AG04450 (cell line): ENCODE results near the gene FOXJ1. TPM values are rescaled to one million over a fixed set of nuclear protein-coding genes. Genes with fewer than 3 reads are reported as not detected.

ENCODE experiments used
- CTCF ChIA-PET: fragments of 300-600, 350-600 bp; formaldehyde crosslinking; extraction: SDS; loops from one replicate; lab custom pipeline; 2022; ENCODE audit warnings: antibody characterized with exemption, inconsistent platforms; lab: Charles Lee
- POLR2A ChIA-PET: fragments of 350-600 bp; formaldehyde crosslinking; extraction: SDS; loops from one replicate; lab custom pipeline; 2021; ENCODE audit warnings: antibody characterized with exemption, inconsistent platforms; lab: Yijun Ruan, JAX
- DNase-seq: peaks from one replicate; pipeline ENCODE4 v3.0.0-alpha.2; 2011; ENCODE audit warnings: low read depth, low spot score
- H3K27ac ChIP-seq: one replicate; pipeline ENCODE4 v1.5.1; 2012; ENCODE audit warnings: low read depth, low read length, control low read depth
- H3K27me3 ChIP-seq: one replicate; pipeline ENCODE4 v1.6.0; 2012; ENCODE audit warnings: low read length; ENCODE audit not compliant: control insufficient read depth, insufficient read depth
- H3K4me3 ChIP-seq: 2 replicates; pipeline ENCODE4 v1.5.1; 2011; ENCODE audit warnings: mild to moderate bottlenecking, low read depth, low read length, control low read depth
- H3K9me3 ChIP-seq: 2 replicates; pipeline ENCODE4 v1.5.1; 2012; ENCODE audit warnings: low read length; ENCODE audit not compliant: control insufficient read depth, insufficient read depth
- polyA plus RNA-seq: library from polyadenylated mRNA; depleted of rRNA; stranded (reverse); fragments of >200 nt; gene quantifications from 2 replicates; pipeline ENCODE4 v1.2.3, GENCODE V29; 2011
- TF ChIP-seq, protein P1 (sequence below): IDR thresholded peaks from 2 replicates; pipeline ENCODE4 v1.5.1; 2011; ENCODE audit warnings: low read depth, low read length, control low read depth, inconsistent platforms

The FOXJ1 gene
- polyA plus RNA-seq, 1 experiment = not detected

DNA sequence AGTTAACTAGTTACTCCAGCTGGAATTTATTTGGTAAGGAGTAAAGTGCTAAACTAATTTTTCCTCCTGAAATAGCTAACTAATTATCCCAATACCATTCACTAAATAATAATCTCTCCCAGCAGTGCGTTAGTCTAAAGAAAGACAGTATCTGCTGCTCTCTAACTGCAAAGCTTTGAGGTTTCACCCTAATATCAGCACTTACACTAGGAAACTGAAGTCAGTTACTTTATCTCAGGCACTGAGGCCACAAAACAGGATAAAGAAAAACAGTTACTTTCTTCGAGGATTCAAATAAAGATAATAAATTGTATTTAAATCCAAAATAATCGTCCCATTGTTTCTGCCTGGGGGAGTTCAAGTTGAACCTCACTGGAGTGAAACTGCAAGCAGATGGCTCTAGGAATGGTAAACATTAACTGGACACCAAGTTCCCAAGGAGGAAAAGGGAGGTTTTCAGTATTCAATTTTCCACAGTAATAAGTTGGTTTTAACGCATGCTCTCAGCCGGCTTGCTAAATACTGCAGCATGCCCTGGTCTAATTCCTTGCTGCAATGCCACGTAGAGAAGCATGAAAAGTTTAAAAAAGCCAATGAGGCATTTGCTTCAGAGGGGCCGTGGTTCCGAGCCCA lies 20.0 kb upstream of the FOXJ1 start:
- no peak overlapping the region for H3K27ac ChIP-seq
- ChIA-PET CTCF (interaction anchor here (0.6 to 3.4 kb wide), 2 partner anchors 21 to 266 kb away, joined by 3 to 11 read pairs; no protein-coding TSS in a partner anchor), POLR2A (no interaction called here)
- TF ChIP-seq, protein P1, sequence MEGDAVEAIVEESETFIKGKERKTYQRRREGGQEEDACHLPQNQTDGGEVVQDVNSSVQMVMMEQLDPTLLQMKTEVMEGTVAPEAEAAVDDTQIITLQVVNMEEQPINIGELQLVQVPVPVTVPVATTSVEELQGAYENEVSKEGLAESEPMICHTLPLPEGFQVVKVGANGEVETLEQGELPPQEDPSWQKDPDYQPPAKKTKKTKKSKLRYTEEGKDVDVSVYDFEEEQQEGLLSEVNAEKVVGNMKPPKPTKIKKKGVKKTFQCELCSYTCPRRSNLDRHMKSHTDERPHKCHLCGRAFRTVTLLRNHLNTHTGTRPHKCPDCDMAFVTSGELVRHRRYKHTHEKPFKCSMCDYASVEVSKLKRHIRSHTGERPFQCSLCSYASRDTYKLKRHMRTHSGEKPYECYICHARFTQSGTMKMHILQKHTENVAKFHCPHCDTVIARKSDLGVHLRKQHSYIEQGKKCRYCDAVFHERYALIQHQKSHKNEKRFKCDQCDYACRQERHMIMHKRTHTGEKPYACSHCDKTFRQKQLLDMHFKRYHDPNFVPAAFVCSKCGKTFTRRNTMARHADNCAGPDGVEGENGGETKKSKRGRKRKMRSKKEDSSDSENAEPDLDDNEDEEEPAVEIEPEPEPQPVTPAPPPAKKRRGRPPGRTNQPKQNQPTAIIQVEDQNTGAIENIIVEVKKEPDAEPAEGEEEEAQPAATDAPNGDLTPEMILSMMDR = no peak
- H3K27me3 ChIP-seq = peaks cover 32% of the 10 kb centered on the region
- DNase-seq = no peak
- no peaks in the 10 kb centered on the region for H3K9me3 ChIP-seq
- no peak overlapping the region for H3K4me3 ChIP-seq

GRCh38 chr17:76159157-76159556 lies 18.1 kb upstream of the FOXJ1 start:
- CTCF ChIA-PET = interaction anchor here (1.7 to 3.4 kb wide), 2 partner anchors 12 to 23 kb away, joined by 4 to 11 read pairs; no protein-coding TSS in a partner anchor
- TF ChIP-seq, protein P1 = no peak
- peaks cover 43% of the 10 kb centered on the region for H3K27me3 ChIP-seq
- H3K4me3 ChIP-seq = no peak overlapping the region
- POLR2A ChIA-PET = no interaction called here
- H3K27ac ChIP-seq = no peak overlapping the region
- no peak for DNase-seq
- no peaks in the 10 kb centered on the region for H3K9me3 ChIP-seq

DNA sequence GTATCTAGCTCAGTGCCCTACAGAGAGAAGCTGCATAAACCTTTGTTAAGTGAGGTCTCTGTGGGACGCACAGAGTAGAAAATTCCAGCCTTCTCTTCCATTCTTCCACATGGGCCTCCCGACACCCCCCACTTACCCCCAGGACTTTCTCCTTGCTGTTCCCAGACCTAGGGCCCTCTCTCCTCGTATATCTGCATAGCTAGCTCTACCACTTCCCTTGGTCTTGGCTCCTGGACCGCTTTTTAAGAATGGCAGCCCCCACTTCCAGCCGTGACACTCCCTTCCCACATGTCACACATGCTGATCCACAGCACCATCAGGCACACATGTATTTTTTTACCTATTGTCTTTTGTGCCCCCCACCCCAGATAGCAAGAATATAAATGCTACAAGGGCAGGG lies 16.7 kb upstream of the FOXJ1 start:
- no peak for DNase-seq
- Histone ChIP-seq H3K9me3 (no peaks in the 10 kb centered on the region), H3K4me3 (no peak overlapping the region), H3K27ac (no peak overlapping the region), H3K27me3 (peaks cover 43% of the 10 kb centered on the region)
- TF ChIP-seq, protein P1 = no peak
- ChIA-PET CTCF (interaction anchor here (0.6 to 3.4 kb wide), 2 partner anchors 24 to 35 kb away, joined by 3 to 11 read pairs; no protein-coding TSS in a partner anchor), POLR2A (no interaction called here)

DNA sequence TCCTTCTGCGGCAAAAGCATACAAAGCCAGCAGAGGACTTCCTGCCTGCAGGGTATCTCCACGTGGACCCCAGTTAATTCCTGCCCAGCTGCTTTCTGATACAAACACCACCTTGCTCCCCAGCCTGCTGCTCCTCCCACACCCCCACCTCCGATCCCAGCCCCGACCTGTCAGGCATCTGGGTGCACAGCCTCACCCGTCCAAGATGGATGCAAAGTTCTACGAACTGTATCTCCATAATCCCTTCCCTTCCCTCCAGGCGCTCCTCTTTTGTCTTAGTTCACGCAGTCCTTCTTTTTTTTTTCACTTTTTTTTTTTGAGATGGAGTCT lies 15.6 kb upstream of the FOXJ1 start:
- Histone ChIP-seq H3K27ac (no peak overlapping the region), H3K4me3 (no peak overlapping the region), H3K27me3 (peaks cover 39% of the 10 kb centered on the region), H3K9me3 (no peaks in the 10 kb centered on the region)
- TF ChIP-seq, protein P1 = no peak
- ChIA-PET CTCF (interaction anchor here (0.7 kb wide), 1 partner anchor 25 kb away, joined by 3 read pairs; no protein-coding TSS in a partner anchor), POLR2A (no interaction called here)
- no peak for DNase-seq

- ChIA-PET POLR2A (interaction anchor here (0.6 kb wide), 1 partner anchor 247 kb away, joined by 4 read pairs; no protein-coding TSS in a partner anchor), CTCF (interaction anchor here (0.7 to 1.3 kb wide), 3 partner anchors 10 to 26 kb away, joined by 3 to 4 read pairs (median 3); no protein-coding TSS in a partner anchor)
These were observed 15.1 kb upstream of the FOXJ1 start for GRCh38 chr17:76155988-76156661.

More at GRCh38 chr17:76155988-76156661, 15.1 kb upstream of the FOXJ1 start:
- Histone ChIP-seq H3K27me3 (peaks cover 35% of the 10 kb centered on the region), H3K27ac (no peak overlapping the region), H3K4me3 (no peak overlapping the region), H3K9me3 (no peaks in the 10 kb centered on the region)
- DNase-seq = no peak
- TF ChIP-seq, protein P1 = no peak
